Thymus (tissue), 11 donors: ENCODE measurements around the gene CCNY. TPM values are rescaled to one million over a fixed set of nuclear protein-coding genes. Genes with fewer than 3 reads are reported as not detected.

Source experiments
- DNase-seq, 9 donors: peaks; one replicate each; pipeline ENCODE4 v3.0.0-alpha.2; 2013; ENCODE audit warnings: low spot score in 9 of 9, low read depth in 6 of 9, missing footprints in 1 of 9
- H3K27ac ChIP-seq, 2 donors: one replicate each; pipeline ENCODE4 v1.5.1; 2013; ENCODE audit warnings: control low read depth in 1 of 2, low read depth in 1 of 2, low read length in 1 of 2, mild to moderate bottlenecking in 1 of 2, moderate library complexity in 1 of 2
- H3K27me3 ChIP-seq, 2 donors: one replicate each; pipeline ENCODE4 v1.5.1; 2013; ENCODE audit warnings: low read length in 1 of 2; ENCODE audit not compliant: control insufficient read depth in 2 of 2, insufficient read depth in 1 of 2
- H3K36me3 ChIP-seq, 2 donors: one replicate each; pipeline ENCODE4 v1.5.1; 2013; ENCODE audit warnings: low read length in 1 of 2, mild to moderate bottlenecking in 1 of 2, moderate library complexity in 1 of 2; ENCODE audit not compliant: control insufficient read depth in 2 of 2, insufficient read depth in 2 of 2
- H3K4me1 ChIP-seq, 2 donors: one replicate each; pipeline ENCODE4 v1.5.1; 2013; ENCODE audit warnings: low read length in 2 of 2; ENCODE audit not compliant: control insufficient read depth in 2 of 2, insufficient read depth in 2 of 2
- H3K4me3 ChIP-seq, 2 donors: one replicate each; pipeline ENCODE4 v1.5.1; 2013; ENCODE audit warnings: low read length in 2 of 2, control low read depth in 1 of 2, mild to moderate bottlenecking in 1 of 2
- H3K9me3 ChIP-seq, 2 donors: one replicate each; pipeline ENCODE4 v1.5.1; 2013; ENCODE audit warnings: low read length in 1 of 2, mild to moderate bottlenecking in 1 of 2; ENCODE audit not compliant: control insufficient read depth in 2 of 2, insufficient read depth in 1 of 2
- WGBS: extraction: QIAGEN DNeasy Blood & Tissue Kit; methylation state at CpG from one replicate; pipeline ENCODE4 v1.1.7; 2013; 5-methylcytosine and 5-hydroxymethylcytosine counted together
- polyA plus RNA-seq: library from polyadenylated mRNA; stranded (reverse); fragments of 200-250 nt; gene quantifications from one replicate; pipeline ENCODE4 v1.2.3, GENCODE V29; 2013
- total RNA-seq: library from RNA; stranded (reverse); fragments of 120-200 nt; gene quantifications from one replicate; pipeline ENCODE4 v1.2.4, GENCODE V29; 2013
- donor health status: healthy.

Gene CCNY
- total and polyA plus RNA-seq, 2 donors, result 27.6 to 34.9 TPM

DNA sequence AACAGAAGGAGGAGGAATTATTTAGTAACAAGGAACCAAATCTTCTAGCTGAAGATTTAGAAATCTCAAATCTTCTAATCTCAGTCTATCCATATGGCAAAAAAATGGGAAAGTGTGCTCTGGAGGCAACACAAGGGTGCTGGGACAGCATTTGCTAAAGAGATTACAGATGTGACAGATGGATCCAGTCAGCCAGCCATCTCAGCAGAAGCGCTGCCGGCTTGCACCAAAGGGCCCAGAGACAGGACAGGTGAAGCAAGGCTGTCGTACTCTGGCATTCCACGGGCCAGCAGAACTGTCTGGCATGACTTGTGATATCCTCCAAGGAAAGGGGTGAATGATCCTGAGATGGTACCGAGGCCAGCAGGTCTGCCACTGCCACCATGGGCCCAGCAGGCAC, 223.1 kb downstream of the CCNY start:
- Histone ChIP-seq H3K4me3 (no peak overlapping the region), H3K27me3 (no peaks in the 10 kb centered on the region), H3K36me3 (peaks cover 0 to 3% of the 10 kb centered on the region in 2 donors), H3K27ac (no peak overlapping the region), H3K9me3 (no peaks in the 10 kb centered on the region), H3K4me1 (peaks cover 0 to 6% of the 10 kb centered on the region in 2 donors)
- WGBS, result over 99% methylated on average over 5 of the region's 5 CpGs
- no peak for DNase-seq

DNA sequence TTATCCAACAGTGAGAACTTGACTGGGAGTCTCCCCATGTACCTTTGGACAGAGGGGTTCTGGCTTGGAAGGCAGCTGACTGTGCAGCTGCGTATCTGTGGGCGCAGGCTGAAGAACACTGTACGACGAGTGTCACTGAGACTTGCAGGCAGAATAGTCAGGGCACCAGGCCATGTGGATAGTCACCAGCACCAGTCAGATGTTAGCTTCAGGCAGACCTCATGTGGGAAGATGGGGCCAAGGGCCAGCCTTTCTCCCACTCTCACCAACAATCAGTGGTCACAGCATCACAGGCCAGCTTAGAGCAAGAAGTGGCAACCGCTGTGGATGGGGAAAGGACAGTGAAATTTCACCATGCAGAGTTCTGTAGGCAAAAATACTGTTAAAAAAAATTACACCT, 225.4 kb downstream of the CCNY start:
- Histone ChIP-seq H3K27ac (no peak overlapping the region), H3K9me3 (no peaks in the 10 kb centered on the region), H3K4me3 (no peak overlapping the region), H3K27me3 (no peaks in the 10 kb centered on the region), H3K4me1 (peaks cover 0 to 14% of the 10 kb centered on the region in 2 donors), H3K36me3 (no peaks in the 10 kb centered on the region)
- no peak for DNase-seq
- 98% methylated on average over 5 of the region's 5 CpGs for WGBS

DNA sequence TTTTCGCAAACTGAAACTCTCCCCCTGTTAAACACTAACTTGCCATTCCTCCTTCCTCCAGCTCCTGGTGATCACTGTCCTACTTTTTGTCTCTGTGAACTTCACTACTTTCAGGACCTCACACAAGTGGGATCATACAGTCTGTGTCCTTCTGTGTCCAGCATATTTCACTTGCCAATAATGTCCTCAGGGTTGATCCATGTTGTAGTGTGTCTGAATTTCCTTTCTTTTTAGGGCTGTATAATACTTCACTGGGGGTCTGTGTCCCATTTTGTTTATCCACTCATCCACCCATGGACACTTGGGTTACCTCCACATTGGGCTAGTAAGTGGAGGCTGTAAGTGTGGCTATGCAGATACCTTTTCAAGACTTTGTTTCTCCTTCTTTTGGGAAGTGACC, 226.1 kb downstream of the CCNY start:
- Histone ChIP-seq H3K27ac (no peak overlapping the region), H3K9me3 (no peaks in the 10 kb centered on the region), H3K4me3 (no peak overlapping the region), H3K36me3 (peaks cover 0 to 6% of the 10 kb centered on the region in 2 donors), H3K27me3 (no peaks in the 10 kb centered on the region), H3K4me1 (peaks cover 0 to 14% of the 10 kb centered on the region in 2 donors)
- no peak for DNase-seq
- 100% methylated on average over 1 of the region's 1 CpG for WGBS

DNA sequence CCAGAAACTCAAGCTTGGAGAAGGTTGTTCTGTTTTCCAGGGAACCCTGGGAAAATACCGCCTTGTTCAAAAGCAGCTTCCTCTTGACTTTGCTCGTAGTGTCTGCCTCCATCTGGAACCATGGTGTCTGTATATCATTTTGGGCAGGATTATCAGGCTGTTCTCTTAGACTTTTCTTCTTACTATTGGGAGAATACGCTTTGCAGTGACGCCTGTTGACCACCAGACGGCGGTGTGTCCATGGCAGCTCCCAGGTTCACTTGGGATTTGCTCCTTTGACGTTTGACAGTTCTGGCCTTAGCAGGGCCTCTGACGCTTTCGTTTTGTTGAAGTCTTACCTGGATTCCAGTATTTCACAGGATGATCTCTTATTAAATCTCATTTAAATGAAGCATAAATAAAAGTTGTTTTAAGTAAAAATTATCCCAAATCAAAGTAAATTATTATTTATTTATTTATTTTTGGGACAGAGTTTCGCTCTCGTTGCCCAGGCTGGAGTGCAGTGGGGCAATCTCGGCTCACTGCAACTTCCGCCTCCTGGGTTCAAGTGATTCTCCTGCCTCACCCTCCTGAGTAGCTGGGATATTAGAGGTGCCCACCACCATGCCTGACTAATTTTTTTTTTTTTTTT, 227.1 kb downstream of the CCNY start:
- DNase-seq, result peak in 8 of 9 donors; percentile 27 to 71 (median 44)
- no peak overlapping the region for H3K4me3 ChIP-seq
- H3K27ac ChIP-seq, result no peak overlapping the region
- H3K27me3 ChIP-seq, result no peaks in the 10 kb centered on the region
- peaks cover 5 to 15% of the 10 kb centered on the region in 2 donors for H3K36me3 ChIP-seq
- no peaks in the 10 kb centered on the region for H3K9me3 ChIP-seq
- WGBS, result 58% methylated on average over 13 of the region's 13 CpGs
- peaks cover 0 to 14% of the 10 kb centered on the region in 2 donors for H3K4me1 ChIP-seq

DNA sequence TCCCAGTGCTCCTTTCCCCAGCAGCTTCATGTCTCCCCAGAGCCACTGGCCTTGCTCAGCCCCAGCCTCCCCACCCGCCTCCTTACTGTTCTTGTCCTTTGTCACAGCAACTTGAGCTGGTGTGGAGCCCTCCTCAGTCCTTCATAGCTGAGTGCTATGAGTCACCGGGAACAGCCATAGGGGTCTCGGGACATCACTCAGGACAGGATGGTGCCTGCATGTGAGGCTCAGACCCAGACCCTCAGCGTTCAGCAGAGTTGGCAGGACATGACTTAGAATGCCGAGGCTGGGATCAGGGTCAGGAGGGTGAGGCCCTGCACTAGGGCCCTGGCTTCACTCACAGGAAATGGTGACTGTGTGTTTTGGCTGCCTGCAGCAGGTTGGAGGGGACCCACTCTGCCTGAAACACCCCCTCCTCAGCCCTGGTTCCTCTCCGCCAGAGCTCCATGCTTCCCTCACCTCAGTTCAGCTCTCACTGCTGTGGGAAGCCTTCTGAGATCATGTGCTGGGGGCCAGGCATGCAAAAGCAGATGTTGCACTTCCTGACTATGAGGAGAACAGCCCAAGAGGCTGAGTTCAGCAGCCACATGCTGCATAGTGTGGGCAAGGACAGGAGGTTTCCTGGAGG, 228.1 kb downstream of the CCNY start:
- Histone ChIP-seq H3K9me3 (no peaks in the 10 kb centered on the region), H3K4me1 (peaks cover 0 to 14% of the 10 kb centered on the region in 2 donors), H3K36me3 (peaks cover 13 to 25% of the 10 kb centered on the region in 2 donors), H3K4me3 (no peak overlapping the region), H3K27me3 (no peaks in the 10 kb centered on the region), H3K27ac (peak overlapping the region in 1 of 2 donors; percentile 58)
- 55% methylated on average over 6 of the region's 6 CpGs for WGBS
- peak in 4 of 9 donors; percentile 22 to 57 (median 30) for DNase-seq

DNA sequence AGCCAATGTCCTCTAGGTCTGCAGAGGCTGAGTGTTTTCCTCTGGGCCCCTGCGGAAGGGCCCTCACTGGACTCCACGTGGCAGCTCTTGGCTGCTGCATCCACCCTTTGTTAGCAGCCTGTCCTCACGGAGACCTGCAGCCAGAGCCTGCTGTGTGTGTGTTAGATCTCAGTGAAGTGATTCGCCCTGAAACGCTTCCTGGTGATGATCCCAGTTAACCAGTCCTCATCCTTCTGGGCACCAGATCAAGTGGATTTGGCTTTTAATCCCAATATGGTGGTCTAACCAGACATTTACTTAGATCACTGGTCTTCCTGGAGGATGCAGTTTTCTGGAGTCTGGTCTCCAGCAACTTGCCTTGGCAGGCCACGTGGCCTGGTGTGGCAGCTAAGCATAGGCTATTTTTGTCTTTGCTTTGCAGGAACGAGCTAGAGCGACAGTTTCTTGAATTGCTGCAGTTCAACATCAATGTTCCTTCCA, 229.3 kb downstream of the CCNY start:
- WGBS, result 97% methylated on average over 8 of the region's 8 CpGs

DNA sequence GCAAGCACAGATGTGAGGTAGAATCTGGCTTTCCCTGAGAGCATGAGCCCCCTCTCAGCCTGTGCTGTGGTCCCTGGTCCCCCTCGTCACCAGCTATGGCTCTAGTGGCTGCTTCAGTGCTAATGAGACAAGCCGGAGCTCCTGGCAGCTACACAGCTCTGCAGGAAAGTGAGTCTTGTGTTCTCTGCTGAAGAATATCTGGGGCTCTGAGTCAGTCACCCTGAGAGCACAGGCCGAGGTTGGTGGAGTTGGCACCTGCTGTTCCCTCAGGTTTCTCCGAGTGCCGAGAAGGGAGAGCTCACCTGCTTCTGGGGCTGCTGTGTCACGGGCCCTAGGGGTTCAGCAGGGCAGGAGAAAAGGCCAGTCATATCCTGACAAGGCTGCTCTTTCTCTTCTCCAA, 231.6 kb downstream of the CCNY start:
- DNase-seq, result no peak
- Histone ChIP-seq H3K36me3 (peaks cover 17 to 28% of the 10 kb centered on the region in 2 donors), H3K27me3 (no peaks in the 10 kb centered on the region), H3K27ac (no peak overlapping the region), H3K4me3 (no peak overlapping the region), H3K4me1 (peaks cover 0 to 14% of the 10 kb centered on the region in 2 donors), H3K9me3 (no peaks in the 10 kb centered on the region)
- WGBS, result 96% methylated on average over 6 of the region's 6 CpGs

More for the DNA sequence above, 229.3 kb downstream of the CCNY start:
- no peak for DNase-seq
- Histone ChIP-seq H3K27me3 (no peaks in the 10 kb centered on the region), H3K27ac (no peak overlapping the region), H3K9me3 (no peaks in the 10 kb centered on the region), H3K4me1 (peaks cover 0 to 14% of the 10 kb centered on the region in 2 donors), H3K36me3 (peaks cover 17 to 25% of the 10 kb centered on the region in 2 donors), H3K4me3 (no peak overlapping the region)

DNA sequence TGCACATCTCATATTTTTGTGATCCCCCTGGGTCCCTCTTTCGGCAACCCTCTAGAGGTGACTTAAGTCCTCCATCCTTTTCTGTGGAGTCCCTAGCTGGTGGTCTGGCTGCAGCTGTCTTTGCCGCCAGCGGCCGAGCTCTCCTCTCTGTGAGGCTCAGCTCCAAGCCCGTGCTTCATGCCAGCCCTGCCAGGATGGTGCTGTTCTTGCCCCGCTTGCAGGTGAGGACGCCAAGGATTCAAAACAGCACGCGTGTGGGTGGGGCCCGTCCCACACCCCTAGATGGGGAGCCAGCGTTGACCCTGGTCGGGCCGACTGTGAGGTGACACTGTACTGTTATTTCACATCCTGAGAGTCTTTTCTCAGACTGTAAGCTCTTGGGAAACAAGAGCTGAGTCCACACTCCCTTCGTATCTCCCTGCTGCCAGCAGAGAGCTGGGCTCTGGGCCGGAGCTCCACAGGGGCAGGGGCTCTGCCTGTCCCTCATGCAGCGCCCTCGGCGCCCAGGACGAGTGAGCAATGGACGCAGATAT, 232.2 kb downstream of the CCNY start:
- Histone ChIP-seq H3K4me1 (peaks cover 0 to 14% of the 10 kb centered on the region in 2 donors), H3K9me3 (no peaks in the 10 kb centered on the region), H3K27ac (no peak overlapping the region), H3K4me3 (no peak overlapping the region), H3K36me3 (peaks cover 17 to 31% of the 10 kb centered on the region in 2 donors), H3K27me3 (no peaks in the 10 kb centered on the region)
- no peak for DNase-seq
- WGBS, result 93% methylated on average over 20 of the region's 20 CpGs

DNA sequence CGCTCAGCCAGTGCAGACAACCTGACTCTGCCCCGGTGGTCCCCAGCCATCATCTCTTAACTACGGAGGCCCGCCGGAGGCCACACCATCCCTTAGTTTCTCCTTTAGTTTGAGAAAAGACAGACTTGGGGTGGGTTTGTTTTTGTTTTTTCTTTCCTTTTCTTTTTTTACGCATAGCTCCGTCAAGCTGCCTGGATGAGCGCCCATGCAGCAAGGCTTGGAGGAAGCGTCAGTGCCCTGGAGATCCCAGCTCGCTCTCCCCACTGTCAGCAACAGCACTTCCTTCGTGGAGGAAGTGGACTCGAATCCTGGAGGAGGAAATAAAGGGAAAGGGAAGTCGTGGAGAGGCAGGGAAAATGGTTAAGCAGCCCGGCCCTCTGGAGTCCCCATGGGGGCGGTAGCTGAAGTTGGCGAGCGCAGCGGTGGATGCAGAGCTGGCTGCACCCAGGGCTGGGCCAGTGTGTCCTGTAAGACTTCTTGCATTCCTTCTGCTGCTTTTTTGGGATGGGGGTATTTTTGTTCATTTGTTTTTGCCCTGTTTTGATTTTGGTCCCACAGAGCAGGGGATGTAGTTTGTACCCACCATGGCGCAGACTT, 232.9 kb downstream of the CCNY start:
- Histone ChIP-seq H3K4me3 (no peak overlapping the region), H3K27ac (no peak overlapping the region), H3K9me3 (no peaks in the 10 kb centered on the region), H3K27me3 (no peaks in the 10 kb centered on the region), H3K36me3 (peaks cover 17 to 34% of the 10 kb centered on the region in 2 donors), H3K4me1 (peaks cover 0 to 10% of the 10 kb centered on the region in 2 donors)
- 96% methylated on average over 19 of the region's 19 CpGs for WGBS
- no peak for DNase-seq
